GM12875 (cell line): ENCODE results near the gene ZSCAN20.

Experiments used
- H3K4me3 ChIP-seq: one replicate; pipeline ENCODE4 v1.5.1; 2011; ENCODE audit warnings: low read depth, low read length, control low read depth
- TF ChIP-seq, protein P1 (sequence below): IDR thresholded peaks from 2 replicates; pipeline ENCODE4 v1.5.1; 2011; ENCODE audit warnings: low read depth, mild to moderate bottlenecking, control low read depth, inconsistent platforms, low read length, moderate library complexity, borderline replicate concordance; ENCODE audit not compliant: insufficient read depth

ZSCAN20 gene

DNA sequence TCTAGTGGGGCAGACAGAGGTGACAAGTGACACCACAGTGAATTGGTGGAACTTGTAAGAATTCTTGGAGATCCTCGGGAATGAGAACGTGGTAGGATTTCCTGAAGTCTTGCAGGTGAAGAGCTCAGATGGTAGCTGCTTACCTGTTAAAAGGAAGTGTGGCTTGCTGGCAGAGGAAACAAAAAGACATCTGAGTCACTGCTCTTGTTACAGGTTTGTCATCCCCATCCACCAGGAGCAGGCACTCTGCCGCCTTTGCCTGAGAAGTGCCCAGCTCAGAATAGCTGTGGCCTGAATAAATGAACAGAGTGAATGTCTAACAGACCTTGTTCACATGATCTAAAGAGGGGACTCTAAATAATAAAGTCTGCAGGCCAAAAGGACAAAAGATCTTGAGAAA lies 12.3 kb upstream of the ZSCAN20 start:
- TF ChIP-seq, protein P1, sequence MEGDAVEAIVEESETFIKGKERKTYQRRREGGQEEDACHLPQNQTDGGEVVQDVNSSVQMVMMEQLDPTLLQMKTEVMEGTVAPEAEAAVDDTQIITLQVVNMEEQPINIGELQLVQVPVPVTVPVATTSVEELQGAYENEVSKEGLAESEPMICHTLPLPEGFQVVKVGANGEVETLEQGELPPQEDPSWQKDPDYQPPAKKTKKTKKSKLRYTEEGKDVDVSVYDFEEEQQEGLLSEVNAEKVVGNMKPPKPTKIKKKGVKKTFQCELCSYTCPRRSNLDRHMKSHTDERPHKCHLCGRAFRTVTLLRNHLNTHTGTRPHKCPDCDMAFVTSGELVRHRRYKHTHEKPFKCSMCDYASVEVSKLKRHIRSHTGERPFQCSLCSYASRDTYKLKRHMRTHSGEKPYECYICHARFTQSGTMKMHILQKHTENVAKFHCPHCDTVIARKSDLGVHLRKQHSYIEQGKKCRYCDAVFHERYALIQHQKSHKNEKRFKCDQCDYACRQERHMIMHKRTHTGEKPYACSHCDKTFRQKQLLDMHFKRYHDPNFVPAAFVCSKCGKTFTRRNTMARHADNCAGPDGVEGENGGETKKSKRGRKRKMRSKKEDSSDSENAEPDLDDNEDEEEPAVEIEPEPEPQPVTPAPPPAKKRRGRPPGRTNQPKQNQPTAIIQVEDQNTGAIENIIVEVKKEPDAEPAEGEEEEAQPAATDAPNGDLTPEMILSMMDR, result no peak

DNA sequence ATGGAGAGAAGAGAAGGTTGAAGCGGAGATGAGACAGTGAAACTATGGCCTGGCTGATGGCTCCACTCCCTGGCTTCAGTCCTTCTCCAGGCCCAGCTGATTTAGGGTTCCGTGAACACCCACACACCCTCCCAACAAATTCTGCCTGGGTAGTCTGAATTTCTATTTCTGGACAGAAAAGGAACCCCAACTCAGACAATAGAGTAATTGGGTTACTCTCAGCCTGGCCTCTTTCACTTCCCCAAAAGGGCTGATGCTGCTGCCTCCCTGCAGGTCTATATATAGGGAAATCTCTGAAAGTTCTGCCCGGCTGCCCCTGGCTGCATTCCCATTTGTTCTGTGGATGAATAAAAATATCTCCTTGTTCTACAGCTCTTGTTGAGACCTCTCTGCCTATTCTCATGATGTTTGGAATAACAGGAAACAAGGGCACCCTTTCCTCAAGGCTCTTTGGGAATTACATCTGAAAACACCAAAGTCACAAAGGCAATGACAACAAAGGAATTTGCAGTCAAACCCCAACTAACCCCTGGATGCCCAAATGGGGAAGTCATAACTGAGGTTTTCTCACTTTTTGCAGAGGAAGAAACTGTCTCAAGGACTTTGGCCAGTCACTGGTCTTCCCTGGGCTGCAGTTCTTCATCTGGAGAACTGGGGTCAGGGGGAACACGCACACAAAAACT lies 11.4 kb upstream of the ZSCAN20 start:
- peak overlapping the region; percentile 46 for H3K4me3 ChIP-seq
- TF ChIP-seq, protein P1, result no peak

More for the DNA sequence above, 12.3 kb upstream of the ZSCAN20 start:
- H3K4me3 ChIP-seq, result peak overlapping the region; percentile 46

DNA sequence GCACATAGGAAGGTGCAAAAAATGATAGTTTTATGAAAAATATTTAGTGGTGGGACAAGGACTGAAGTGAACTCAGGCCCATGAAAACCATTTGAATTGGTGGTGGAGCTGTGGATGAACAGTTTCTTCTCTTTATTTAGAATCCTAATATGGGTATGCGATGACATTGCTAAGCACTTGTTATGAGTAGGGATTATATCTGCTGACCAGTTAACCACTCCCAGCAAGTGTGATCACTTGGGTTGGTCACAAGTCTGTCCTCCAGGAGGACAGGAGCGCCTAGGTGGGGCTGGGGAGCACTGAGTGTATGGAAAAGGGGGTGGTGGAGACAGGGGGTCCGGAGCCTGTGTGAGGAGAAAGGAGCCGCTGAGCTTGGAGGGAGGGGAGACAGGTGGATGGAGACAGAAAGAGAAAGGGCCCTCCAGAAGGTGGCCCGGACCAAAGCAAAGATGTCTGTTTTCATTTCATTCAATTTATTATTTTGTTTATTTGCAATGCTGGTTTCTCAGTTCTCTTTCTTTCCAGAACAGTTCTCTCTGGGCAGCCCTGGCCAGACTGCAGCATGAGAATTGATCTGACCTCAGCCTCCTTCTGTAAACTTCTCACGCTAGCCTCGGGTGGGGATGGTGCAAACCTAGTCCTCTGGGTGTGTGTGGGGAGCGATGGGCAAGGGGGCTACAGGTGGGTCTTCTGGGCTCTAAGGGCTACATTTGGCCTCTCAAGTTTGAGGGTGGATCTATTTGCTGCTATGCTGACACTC lies 9.9 kb upstream of the ZSCAN20 start:
- TF ChIP-seq, protein P1, result no peak
- peak overlapping the region; percentile 7 for H3K4me3 ChIP-seq

DNA sequence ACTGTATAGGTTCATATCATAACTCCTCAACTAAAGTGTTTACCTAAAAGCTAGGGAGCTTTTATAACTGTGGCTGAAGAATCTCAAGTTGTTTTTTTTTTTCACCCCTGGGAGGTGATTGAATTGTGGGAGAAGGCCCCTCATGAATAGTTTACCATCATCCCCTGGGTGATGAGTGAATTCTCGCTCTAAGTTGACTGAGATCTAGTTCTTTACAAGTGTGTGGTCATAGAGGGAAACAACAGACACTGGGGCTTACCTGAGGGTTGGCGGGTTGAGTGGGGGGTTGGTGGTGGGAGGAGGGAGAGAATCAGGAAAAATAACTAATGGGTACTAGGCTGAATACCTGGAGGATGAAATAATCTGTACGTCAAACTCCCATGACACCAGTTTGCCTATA lies 7.9 kb upstream of the ZSCAN20 start:
- TF ChIP-seq, protein P1, result no peak
- no peak overlapping the region for H3K4me3 ChIP-seq

DNA sequence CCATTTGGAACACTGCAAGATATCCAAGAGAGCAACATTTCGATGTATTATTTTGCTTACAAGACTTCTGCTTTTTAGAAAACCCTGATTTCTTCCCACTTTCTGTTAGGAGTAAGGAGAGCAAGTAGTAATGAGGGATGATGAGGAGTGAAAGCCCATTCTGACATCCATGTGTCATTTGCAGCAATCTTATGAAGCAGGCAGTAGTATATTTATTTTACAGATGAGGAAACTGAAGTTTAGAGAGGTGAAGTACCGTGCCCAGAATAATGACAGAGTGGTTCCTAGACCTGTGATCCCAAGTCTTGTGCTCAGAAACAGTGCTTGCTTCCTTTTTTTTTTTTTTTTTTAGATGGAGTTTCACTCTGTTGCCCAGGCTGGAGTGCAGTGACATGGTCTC lies 7.1 kb upstream of the ZSCAN20 start:
- no peak overlapping the region for H3K4me3 ChIP-seq
- TF ChIP-seq, protein P1, result no peak

DNA sequence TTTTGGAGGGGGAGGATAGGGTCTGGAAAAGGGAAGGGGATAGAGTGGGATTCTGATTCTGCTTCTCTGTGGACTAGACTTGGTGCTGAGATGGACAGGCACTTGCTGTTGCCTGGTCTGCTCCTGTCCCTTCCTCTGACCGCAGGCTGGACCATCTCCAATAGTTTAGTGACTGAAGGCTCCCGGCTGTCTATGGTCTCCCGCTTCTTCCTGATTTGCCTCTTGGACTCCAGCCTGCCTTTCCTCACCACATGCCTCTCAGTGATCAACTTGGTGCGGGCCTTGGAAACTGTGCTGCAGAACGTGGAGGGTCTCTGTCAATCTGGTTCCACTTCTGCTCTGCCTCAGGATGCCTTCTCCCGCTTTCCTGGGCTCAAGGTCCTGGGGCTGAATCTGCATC lies 6.3 kb upstream of the ZSCAN20 start:
- TF ChIP-seq, protein P1, result no peak

DNA sequence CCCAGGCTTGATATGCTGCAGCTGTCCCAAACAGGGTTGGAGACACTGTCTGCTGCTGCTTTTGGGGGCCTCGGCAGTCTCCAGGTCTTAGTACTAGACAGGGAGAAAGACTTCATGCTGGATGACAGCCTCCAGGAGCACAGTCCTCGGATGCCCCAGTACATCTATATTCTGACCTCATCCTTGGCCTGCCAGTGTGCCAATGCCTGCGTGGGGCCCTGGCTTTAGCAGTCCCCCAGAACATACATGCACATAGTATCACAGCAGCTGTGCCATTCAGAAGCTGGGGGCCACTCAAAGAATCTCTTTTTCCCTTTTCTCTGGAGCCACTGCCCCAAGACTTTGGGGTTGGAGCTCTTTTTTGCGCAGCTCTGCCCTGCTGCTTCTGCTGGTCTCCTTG lies 4.4 kb upstream of the ZSCAN20 start:
- no peak overlapping the region for H3K4me3 ChIP-seq
- TF ChIP-seq, protein P1, result no peak

More for the DNA sequence above, 6.3 kb upstream of the ZSCAN20 start:
- no peak overlapping the region for H3K4me3 ChIP-seq
